ENCODE data around the gene EHD4.

The EHD4 gene

DNA sequence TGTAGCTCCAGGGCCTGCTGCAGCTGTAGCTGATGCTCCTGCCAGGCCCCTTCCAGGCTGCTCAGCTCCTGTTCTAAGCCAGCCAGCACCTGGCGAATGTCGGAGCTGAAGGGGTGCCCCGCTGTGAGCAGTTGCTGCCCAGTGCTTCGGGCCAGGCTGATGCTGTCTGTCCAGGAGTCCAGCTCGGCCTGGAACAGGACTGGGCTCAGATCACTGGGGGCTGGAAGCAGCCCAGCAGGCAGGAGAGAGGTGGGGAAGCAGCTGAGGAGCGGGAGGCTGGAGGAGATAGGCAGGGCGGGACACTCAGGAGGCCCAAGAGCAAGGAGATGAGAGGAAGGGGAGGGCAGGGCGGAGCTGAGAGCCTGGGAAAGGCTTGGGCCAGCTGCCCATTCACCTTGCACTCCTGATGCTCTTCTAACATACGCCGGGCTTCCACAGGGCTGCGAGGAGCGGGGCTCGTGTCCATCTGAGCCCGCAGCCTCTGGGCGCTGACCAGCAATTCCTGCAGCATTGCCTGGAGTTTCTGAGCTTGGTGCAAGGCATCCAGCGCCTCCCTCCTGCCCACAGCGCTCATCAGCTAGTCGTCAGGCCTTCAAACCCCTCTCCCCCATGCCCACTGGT is 110.5 kb downstream of the EHD4 start:
- H3K4me2 ChIP-seq (ENCODE audit: low read depth, low read length), result no peak overlapping the region
- no peak overlapping the region for H3K9ac ChIP-seq (ENCODE audit: low read length)
- no peak for DNase-seq
- H3K36me3 ChIP-seq (replicated peaks; ENCODE audit: insufficient read depth, low read length), result no peaks in the 10 kb centered on the region
- H3K79me2 ChIP-seq (ENCODE audit: low read length), result no peaks in the 10 kb centered on the region
- no peak overlapping the region for H3K27ac ChIP-seq (ENCODE audit: low read length)
- no peak overlapping the region for H2AFZ ChIP-seq (ENCODE audit: low read length)
- no peaks in the 10 kb centered on the region for H3F3A ChIP-seq (ENCODE audit: insufficient read depth, low read length)
- no peaks in the 10 kb centered on the region for H3K9me2 ChIP-seq (replicated peaks; ENCODE audit: insufficient read depth, low read length)
- TF ChIP-seq EZH2phosphoT487 (IDR thresholded peaks at IDR 0.05; ENCODE audit: low read length), result no peak
- TF ChIP-seq, protein P1, sequence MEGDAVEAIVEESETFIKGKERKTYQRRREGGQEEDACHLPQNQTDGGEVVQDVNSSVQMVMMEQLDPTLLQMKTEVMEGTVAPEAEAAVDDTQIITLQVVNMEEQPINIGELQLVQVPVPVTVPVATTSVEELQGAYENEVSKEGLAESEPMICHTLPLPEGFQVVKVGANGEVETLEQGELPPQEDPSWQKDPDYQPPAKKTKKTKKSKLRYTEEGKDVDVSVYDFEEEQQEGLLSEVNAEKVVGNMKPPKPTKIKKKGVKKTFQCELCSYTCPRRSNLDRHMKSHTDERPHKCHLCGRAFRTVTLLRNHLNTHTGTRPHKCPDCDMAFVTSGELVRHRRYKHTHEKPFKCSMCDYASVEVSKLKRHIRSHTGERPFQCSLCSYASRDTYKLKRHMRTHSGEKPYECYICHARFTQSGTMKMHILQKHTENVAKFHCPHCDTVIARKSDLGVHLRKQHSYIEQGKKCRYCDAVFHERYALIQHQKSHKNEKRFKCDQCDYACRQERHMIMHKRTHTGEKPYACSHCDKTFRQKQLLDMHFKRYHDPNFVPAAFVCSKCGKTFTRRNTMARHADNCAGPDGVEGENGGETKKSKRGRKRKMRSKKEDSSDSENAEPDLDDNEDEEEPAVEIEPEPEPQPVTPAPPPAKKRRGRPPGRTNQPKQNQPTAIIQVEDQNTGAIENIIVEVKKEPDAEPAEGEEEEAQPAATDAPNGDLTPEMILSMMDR (IDR thresholded peaks at IDR 0.05; ENCODE audit: low read length), result no peak
- no peak for TF ChIP-seq EZH2 (optimal IDR thresholded peaks at IDR 0.05; ENCODE audit: low read depth, low read length)
- H3K27me3 ChIP-seq (replicated peaks; ENCODE audit: insufficient read depth, low read length), result peaks cover 48% of the 10 kb centered on the region
- no peaks in the 10 kb centered on the region for H3K4me1 ChIP-seq (ENCODE audit: low read length)
- H3K9me3 ChIP-seq (replicated peaks; ENCODE audit: insufficient read depth, low read length), result no peaks in the 10 kb centered on the region
- no peak overlapping the region for H3K4me3 ChIP-seq (ENCODE audit: low read length)
- H4K20me1 ChIP-seq (ENCODE audit: insufficient read depth, low read length), result no peaks in the 10 kb centered on the region

DNA sequence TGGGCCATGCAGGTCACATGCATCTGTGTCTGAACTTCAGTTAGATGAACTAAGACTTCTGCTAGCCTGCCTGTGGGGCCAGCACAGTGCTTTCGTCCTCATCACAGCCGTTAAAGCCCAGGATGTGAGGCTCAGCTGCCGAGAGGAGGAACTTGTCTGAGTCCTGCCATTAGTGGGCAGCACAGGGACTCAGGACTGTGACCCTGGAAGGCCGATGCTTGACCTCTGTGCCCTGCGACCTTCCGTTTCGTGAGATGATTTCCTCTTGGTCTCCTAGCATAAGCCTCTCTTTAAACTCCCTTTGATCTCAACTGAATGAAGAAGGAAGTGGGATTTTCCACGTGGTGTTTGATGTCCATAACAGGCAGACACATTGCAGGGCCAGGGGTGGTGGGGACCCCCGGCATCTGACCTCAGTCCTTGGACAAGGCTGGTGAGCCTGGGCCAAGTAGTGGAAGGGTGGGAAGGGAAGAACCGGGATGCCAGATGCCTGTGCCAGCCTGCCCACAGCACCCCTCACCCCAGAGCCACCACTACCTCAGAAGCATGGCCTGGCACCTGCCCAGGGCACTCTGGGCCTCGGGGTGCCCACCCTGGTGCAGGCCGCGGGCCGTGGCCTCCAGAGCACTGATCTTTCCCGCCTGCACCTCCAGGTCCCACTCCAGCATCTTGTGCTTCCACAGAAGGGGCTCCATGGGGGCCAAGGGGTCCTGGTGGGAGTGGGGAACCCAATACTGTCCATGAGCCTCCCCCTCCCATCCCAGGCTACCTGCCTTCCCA is 112.1 kb downstream of the EHD4 start:
- Histone ChIP-seq H3K9me3 (replicated peaks; ENCODE audit: insufficient read depth, low read length) (no peaks in the 10 kb centered on the region), H3K36me3 (replicated peaks; ENCODE audit: insufficient read depth, low read length) (no peaks in the 10 kb centered on the region), H3K27me3 (replicated peaks; ENCODE audit: insufficient read depth, low read length) (peaks cover 38% of the 10 kb centered on the region), H3K4me1 (ENCODE audit: low read length) (no peaks in the 10 kb centered on the region; the same call in 1 of the 2 replicates), H3F3A (ENCODE audit: insufficient read depth, low read length) (no peaks in the 10 kb centered on the region), H2AFZ (ENCODE audit: low read length) (no peak overlapping the region), H4K20me1 (ENCODE audit: insufficient read depth, low read length) (no peaks in the 10 kb centered on the region), H3K9ac (ENCODE audit: low read length) (no peak overlapping the region), H3K79me2 (ENCODE audit: low read length) (no peaks in the 10 kb centered on the region), H3K9me2 (replicated peaks; ENCODE audit: insufficient read depth, low read length) (no peaks in the 10 kb centered on the region), H3K27ac (ENCODE audit: low read length) (no peak overlapping the region), H3K4me2 (ENCODE audit: low read depth, low read length) (no peak overlapping the region), H3K4me3 (ENCODE audit: low read length) (no peak overlapping the region)
- DNase-seq, result no peak
- TF ChIP-seq EZH2phosphoT487 (IDR thresholded peaks at IDR 0.05; ENCODE audit: low read length) (no peak), EZH2 (optimal IDR thresholded peaks at IDR 0.05; ENCODE audit: low read depth, low read length) (no peak)
- TF ChIP-seq, protein P1 (IDR thresholded peaks at IDR 0.05; ENCODE audit: low read length), result no peak

DNA sequence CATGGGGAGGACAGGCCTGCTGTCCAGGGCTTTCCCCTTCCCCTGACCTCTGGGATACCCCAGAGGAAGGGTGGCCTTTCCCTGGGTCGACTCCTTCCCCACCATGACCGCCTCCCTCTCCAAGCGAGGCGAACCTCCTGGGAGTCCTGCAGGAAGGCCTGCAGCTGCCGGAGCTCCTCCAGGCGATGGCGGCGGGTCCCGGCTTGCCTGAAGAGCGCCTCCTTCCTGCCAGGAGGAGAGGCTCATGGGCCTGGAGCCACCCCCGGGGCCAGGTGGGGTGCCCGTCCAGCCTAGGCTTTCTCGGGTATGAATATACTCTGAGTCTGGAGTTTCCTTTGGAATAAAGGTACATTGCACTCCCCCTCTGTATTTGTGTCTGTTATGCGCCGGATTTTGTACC is 113.6 kb downstream of the EHD4 start:
- Histone ChIP-seq H3K9ac (ENCODE audit: low read length) (no peak overlapping the region), H3K4me1 (ENCODE audit: low read length) (peaks cover 7% of the 10 kb centered on the region; the same call in 1 of the 2 replicates), H3K27me3 (replicated peaks; ENCODE audit: insufficient read depth, low read length) (peaks cover 24% of the 10 kb centered on the region), H2AFZ (ENCODE audit: low read length) (no peak overlapping the region), H3K4me2 (ENCODE audit: low read depth, low read length) (no peak overlapping the region), H4K20me1 (ENCODE audit: insufficient read depth, low read length) (no peaks in the 10 kb centered on the region), H3F3A (ENCODE audit: insufficient read depth, low read length) (no peaks in the 10 kb centered on the region), H3K4me3 (ENCODE audit: low read length) (no peak overlapping the region), H3K9me3 (replicated peaks; ENCODE audit: insufficient read depth, low read length) (no peaks in the 10 kb centered on the region), H3K9me2 (replicated peaks; ENCODE audit: insufficient read depth, low read length) (no peaks in the 10 kb centered on the region), H3K36me3 (replicated peaks; ENCODE audit: insufficient read depth, low read length) (no peaks in the 10 kb centered on the region), H3K79me2 (ENCODE audit: low read length) (no peaks in the 10 kb centered on the region), H3K27ac (ENCODE audit: low read length) (no peak overlapping the region)
- TF ChIP-seq EZH2 (optimal IDR thresholded peaks at IDR 0.05; ENCODE audit: low read depth, low read length), result no peak
- TF ChIP-seq EZH2phosphoT487 (IDR thresholded peaks at IDR 0.05; ENCODE audit: low read length), result no peak
- TF ChIP-seq, protein P1 (IDR thresholded peaks at IDR 0.05; ENCODE audit: low read length), result no peak
- DNase-seq, result no peak

Measured in MM.1S (cell line).